Motor neuron (in vitro differentiated cells): ENCODE data around the gene PHF13. TPM values are rescaled to one million over a fixed set of nuclear protein-coding genes. Genes with fewer than 3 reads are reported as not detected.

Experiments
- ATAC-seq, 8 experiments: fragments of 200-7000 bp; cut with Tn5 transposase; replicated peaks in 6 of 8; 2 replicates each; pipeline ENCODE4 v1.8.0; 2021; ENCODE audit warnings: mild to moderate bottlenecking in 8 of 8, moderate library complexity in 8 of 8
- H3K27ac ChIP-seq, 2 donors: fragments of 250-450 bp; sonication (Bioruptor Pico); 2 replicates each; pipeline ENCODE4 v1.9.0; 2021; ENCODE audit warnings: antibody characterized with exemption in 2 of 2, mild to moderate bottlenecking in 2 of 2, moderate library complexity in 1 of 2
- H3K4me1 ChIP-seq, 2 donors: fragments of 250-450 bp; sonication (Bioruptor Pico); replicated peaks in 1 of 2; 2 replicates each; pipeline ENCODE4 v1.6.1; 2021; ENCODE audit warnings: antibody characterized with exemption in 2 of 2, mild to moderate bottlenecking in 2 of 2, moderate library complexity in 1 of 2
- H3K4me3 ChIP-seq, 5 donors: fragments of 250-450 bp; sonication (Bioruptor Pico); 2 replicates each; pipeline ENCODE4 v1.9.0; 2021; ENCODE audit warnings: antibody characterized with exemption in 5 of 5, mild to moderate bottlenecking in 5 of 5, moderate library complexity in 4 of 5
- WGBS, 10 experiments: fragments of 450-650 bp; shearing (Covaris generic); methylation state at CpG; one replicate each; pipeline ENCODE4 v1.0.0; 2022; 5-methylcytosine and 5-hydroxymethylcytosine counted together
- in situ Hi-C, 9 experiments: fragments of 400-800 bp; cut with MboI; loops; one replicate each; pipeline ENCODE4 v1.15.0; 2021; ENCODE audit warnings: low sequenced_read_pairs in 9 of 9, low pct_unique_long_range_greater_than_20kb in 2 of 9; ENCODE audit not compliant: unreplicated experiment in 9 of 9
- total RNA-seq, 8 experiments: library from RNA; unstranded; fragments of 300-600 nt; gene quantifications; 2 replicates each; pipeline versions ENCODE4 v1.2.3 to v1.2.4, GENCODE V29; 2022

PHF13 gene
- total RNA-seq, 8 experiments from 2014 or later = 7.3 to 17.1 (median 10.1) TPM

- in situ Hi-C loops = no loop called here
- no peak for ATAC-seq
- WGBS, 10 experiments = 74 to 100% (median 94%) methylated on average over 1 to 4 of the region's 4 CpGs; no CpG with 5 or more reads in 3 of the 10 experiments
- H3K4me1 ChIP-seq = no peaks in the 10 kb centered on the region
- H3K4me3 ChIP-seq = no peak overlapping the region
- no peak overlapping the region for H3K27ac ChIP-seq
Observed at GRCh38 chr1:6619045-6619444, 5.5 kb downstream of the PHF13 start.

DNA sequence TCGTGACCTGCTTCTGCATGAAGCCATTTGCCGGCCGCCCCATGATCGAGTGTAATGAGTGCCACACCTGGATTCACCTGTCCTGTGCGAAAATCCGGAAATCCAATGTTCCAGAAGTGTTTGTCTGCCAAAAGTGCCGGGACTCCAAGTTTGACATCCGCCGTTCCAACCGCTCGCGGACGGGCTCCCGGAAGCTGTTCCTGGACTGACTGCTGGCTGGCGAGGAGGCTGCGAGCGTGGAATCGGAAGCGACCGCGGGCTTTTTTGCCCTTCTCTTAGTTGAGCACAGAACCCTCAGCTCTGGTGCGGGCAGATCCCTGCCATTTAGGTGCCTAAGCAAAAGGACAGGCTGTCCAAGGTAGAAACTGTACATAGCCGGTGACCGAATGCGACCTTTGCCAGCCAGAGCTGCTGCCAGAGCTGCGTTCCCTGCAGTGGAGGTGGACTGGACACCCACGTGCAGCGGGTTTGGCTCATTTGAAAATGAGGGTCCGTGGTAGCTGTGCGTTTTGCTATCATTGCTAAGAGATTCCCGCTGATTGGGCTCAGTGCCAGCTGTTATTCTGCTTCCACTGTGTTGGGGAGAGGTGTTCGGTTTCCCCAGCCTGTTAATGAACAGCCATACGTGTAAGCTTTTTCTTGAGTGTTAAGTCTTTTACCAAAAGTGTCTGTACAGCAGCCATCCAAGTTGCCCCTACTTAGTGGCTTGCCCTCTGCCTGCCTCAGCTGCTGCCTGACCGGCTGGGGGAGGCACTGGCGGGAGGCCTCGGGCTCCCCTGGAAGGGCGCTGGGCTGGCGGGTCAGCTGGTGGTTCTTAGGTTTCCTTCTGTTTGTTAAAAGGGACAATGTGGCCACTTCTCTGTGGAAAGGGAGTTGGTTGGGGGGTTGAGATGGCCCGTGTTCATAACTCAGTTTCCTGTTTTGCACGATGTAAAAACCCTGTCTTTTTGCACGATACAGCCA, 8.2 kb downstream of the PHF13 start:
- Histone ChIP-seq H3K27ac (no peak overlapping the region), H3K4me3 (no peak overlapping the region), H3K4me1 (peaks cover 13 to 15% of the 10 kb centered on the region in 2 donors)
- WGBS, 10 experiments = 88 to 100% (median 94%) methylated on average over 2 to 35 of the region's 41 CpGs
- in situ Hi-C loops = no loop called here
- ATAC-seq = no peak

GRCh38 chr1:6622396-6623152, 9.0 kb downstream of the PHF13 start:
- Histone ChIP-seq H3K4me3 (no peak overlapping the region), H3K4me1 (peaks cover 13 to 15% of the 10 kb centered on the region in 2 donors), H3K27ac (no peak overlapping the region)
- in situ Hi-C loops = no loop called here
- WGBS, 10 experiments = 50 to 100% (median 85%) methylated on average over 2 to 10 of the region's 10 CpGs; no CpG with 5 or more reads in 3 of the 10 experiments
- ATAC-seq = no peak

GRCh38 chr1:6623269-6623965, 9.9 kb downstream of the PHF13 start:
- no peak overlapping the region for H3K27ac ChIP-seq
- H3K4me3 ChIP-seq = no peak overlapping the region
- 71 to 100% (median 85%) methylated on average over 5 to 14 of the region's 14 CpGs for WGBS, 10 experiments
- in situ Hi-C loops = no loop called here
- no peak for ATAC-seq
- H3K4me1 ChIP-seq = peaks cover 13 to 15% of the 10 kb centered on the region in 2 donors

- Histone ChIP-seq H3K4me1 (peaks cover 13 to 15% of the 10 kb centered on the region in 2 donors), H3K27ac (peak within 1 kb of the TSS; percentile 81 to 85), H3K4me3 (peak within 1 kb of the TSS; percentile 89 to 99 (median 97))
- ATAC-seq = peak; percentile 81 to 93 (median 91)
- 0 to 80% (median 22%) methylated on average over 1 to 4 of the region's 73 CpGs; no CpG with 5 or more reads in 6 of the 10 experiments for WGBS, 10 experiments
- in situ Hi-C loops = no loop called here
Observed at GRCh38 chr1:6624710-6625583, 11.4 kb downstream of the PHF13 start, which contains the start of gene THAP3. THAP3 (plus strand) TSS chr1:6624868; CDS start chr1:6625219, 351 bp downstream.

DNA sequence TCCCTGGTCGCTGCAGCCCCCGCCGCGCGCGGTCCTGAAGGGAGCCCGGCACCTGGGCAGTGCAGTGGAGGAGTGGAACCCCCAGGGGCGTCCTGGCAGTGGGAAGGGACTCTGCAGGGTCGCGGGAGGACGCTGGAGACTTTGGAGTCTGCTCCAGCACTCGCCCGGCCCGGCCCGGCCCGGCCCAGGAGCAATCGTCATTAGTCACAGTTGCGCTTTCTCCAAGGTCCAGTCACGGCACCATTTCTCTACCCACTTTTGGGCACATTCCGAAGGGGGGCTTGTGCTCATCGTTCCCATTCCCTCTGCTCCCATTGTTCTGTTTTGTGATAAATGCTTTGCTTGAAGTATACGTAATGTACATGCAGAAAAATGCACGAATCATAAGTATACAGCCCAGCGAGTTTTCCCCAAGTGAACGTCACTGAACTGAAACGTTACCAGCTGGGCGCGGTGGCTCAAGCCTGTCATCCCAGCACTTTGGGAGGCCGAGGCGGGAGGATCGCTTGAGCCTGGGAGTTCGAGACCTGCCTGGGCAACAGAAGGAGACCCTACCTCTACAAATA, 12.1 kb downstream of the PHF13 start:
- peak; percentile 53 to 68 (median 62) for ATAC-seq
- WGBS, 10 experiments = 0 to 58% (median 20%) methylated on average over 3 to 15 of the region's 32 CpGs; no CpG with 5 or more reads in 4 of the 10 experiments
- peaks cover 13 to 15% of the 10 kb centered on the region in 2 donors for H3K4me1 ChIP-seq
- peak overlapping the region; percentile 81 to 85 for H3K27ac ChIP-seq
- in situ Hi-C loops = no loop called here
- peak overlapping the region; percentile 89 to 99 (median 97) for H3K4me3 ChIP-seq

GRCh38 chr1:6627031-6627430, 13.5 kb downstream of the PHF13 start:
- peak overlapping the region in 1 of 5 donors; percentile 5 for H3K4me3 ChIP-seq
- H3K4me1 ChIP-seq = peaks cover 13 to 15% of the 10 kb centered on the region in 2 donors
- in situ Hi-C loops = no loop called here
- H3K27ac ChIP-seq = no peak overlapping the region
- 80 to 100% (median 98%) methylated on average over 1 to 9 of the region's 9 CpGs; no CpG with 5 or more reads in 4 of the 10 experiments for WGBS, 10 experiments
- ATAC-seq = no peak

GRCh38 chr1:6627841-6628545, 14.5 kb downstream of the PHF13 start:
- no peak overlapping the region for H3K27ac ChIP-seq
- H3K4me1 ChIP-seq = peaks cover 13 to 15% of the 10 kb centered on the region in 2 donors
- in situ Hi-C loops = no loop called here
- no peak overlapping the region for H3K4me3 ChIP-seq
- WGBS, 10 experiments = 90 to 100% (median 93%) methylated on average over 1 to 19 of the region's 21 CpGs; no CpG with 5 or more reads in 4 of the 10 experiments
- no peak for ATAC-seq

GRCh38 chr1:6628971-6629479, 15.5 kb downstream of the PHF13 start:
- 71 to 98% (median 86%) methylated on average over 1 to 8 of the region's 12 CpGs; no CpG with 5 or more reads in 3 of the 10 experiments for WGBS, 10 experiments
- in situ Hi-C loops = no loop called here
- peaks cover 13 to 15% of the 10 kb centered on the region in 2 donors for H3K4me1 ChIP-seq
- H3K4me3 ChIP-seq = no peak overlapping the region
- no peak overlapping the region for H3K27ac ChIP-seq
- no peak for ATAC-seq

GRCh38 chr1:6630027-6630426, 16.5 kb downstream of the PHF13 start:
- in situ Hi-C loops = no loop called here
- whole genome bisulfite sequencing, 10 experiments = 83 to 100% (median 95%) methylated on average over 1 to 8 of the region's 8 CpGs; no CpG with 5 or more reads in 2 of the 10 experiments
- Histone ChIP-seq H3K4me1 (peaks cover 9 to 10% of the 10 kb centered on the region in 2 donors), H3K4me3 (no peak overlapping the region), H3K27ac (no peak overlapping the region)
- no peak for ATAC-seq

GRCh38 chr1:6631058-6631457, 17.5 kb downstream of the PHF13 start:
- H3K4me3 ChIP-seq = no peak overlapping the region
- no peak overlapping the region for H3K27ac ChIP-seq
- ATAC-seq = no peak
- peaks cover 6 to 7% of the 10 kb centered on the region in 2 donors for H3K4me1 ChIP-seq
- WGBS, 10 experiments = 90 to 100% (median 98%) methylated on average over 1 to 7 of the region's 8 CpGs; no CpG with 5 or more reads in 4 of the 10 experiments
- in situ Hi-C loops = no loop called here
